H9 (cell line): ENCODE measurements around the gene PIAS1. TPM values are rescaled to one million over a fixed set of nuclear protein-coding genes. Genes with fewer than 3 reads are reported as not detected.

Source experiments
- DNase-seq: peaks from one replicate; pipeline ENCODE4 v3.0.0-alpha.2; 2017
- H2AFZ ChIP-seq: one replicate; pipeline ENCODE4 v1.6.1; 2013; ENCODE audit warnings: mild to moderate bottlenecking, low read length, control low read depth, moderate library complexity
- H2AK5ac ChIP-seq: 2 replicates; pipeline ENCODE4 v1.6.1; 2013; ENCODE audit warnings: low read length, control low read depth, mixed read lengths; ENCODE audit not compliant: insufficient read length
- H2BK120ac ChIP-seq: one replicate; pipeline ENCODE4 v1.6.1; 2013; ENCODE audit warnings: low read depth, mild to moderate bottlenecking, low read length, control low read depth, inconsistent platforms; ENCODE audit not compliant: poor library complexity, severe bottlenecking
- H2BK12ac ChIP-seq: 2 replicates; pipeline ENCODE4 v1.6.1; 2013; ENCODE audit warnings: low read length, control low read depth, mixed read lengths, low read depth; ENCODE audit not compliant: insufficient read length
- H2BK15ac ChIP-seq: 2 replicates; pipeline ENCODE4 v1.6.1; 2013; ENCODE audit warnings: low read depth, low read length, control low read depth
- H2BK20ac ChIP-seq: one replicate; pipeline ENCODE4 v1.6.1; 2013; ENCODE audit warnings: low read depth, mild to moderate bottlenecking, low read length, control low read depth, inconsistent platforms; ENCODE audit not compliant: poor library complexity, severe bottlenecking
- H2BK5ac ChIP-seq: 2 replicates; pipeline ENCODE4 v1.6.1; 2013; ENCODE audit warnings: low read length, control low read depth, mixed read lengths; ENCODE audit not compliant: insufficient read length
- H3K14ac ChIP-seq: 2 replicates; pipeline ENCODE4 v1.6.1; 2013; ENCODE audit warnings: low read length, control low read depth; ENCODE audit not compliant: insufficient read depth
- H3K18ac ChIP-seq: 2 replicates; pipeline ENCODE4 v1.6.1; 2013; ENCODE audit warnings: low read depth, mild to moderate bottlenecking, mixed read lengths, low read length, control low read depth; ENCODE audit not compliant: insufficient read length
- H3K23ac ChIP-seq: 2 replicates; pipeline ENCODE4 v1.6.1; 2013; ENCODE audit warnings: low read length, control low read depth, mixed read lengths, low read depth; ENCODE audit not compliant: insufficient read length
- H3K23me2 ChIP-seq: 2 replicates; pipeline ENCODE4 v1.6.1; 2013; ENCODE audit warnings: low read depth, mild to moderate bottlenecking, mixed read lengths, low read length, control low read depth; ENCODE audit not compliant: insufficient read length, poor library complexity, severe bottlenecking
- H3K27ac ChIP-seq: 2 replicates; pipeline ENCODE4 v1.5.1; 2013; ENCODE audit warnings: low read length, control low read depth, mixed read lengths, low read depth; ENCODE audit not compliant: insufficient read length
- H3K27me3 ChIP-seq: 2 replicates; pipeline ENCODE4 v1.6.1; 2013; ENCODE audit warnings: low read length, control low read depth, inconsistent platforms; ENCODE audit not compliant: insufficient read depth
- H3K4ac ChIP-seq: 2 replicates; pipeline ENCODE4 v1.6.1; 2013; ENCODE audit warnings: low read depth, mild to moderate bottlenecking, control low read depth, inconsistent platforms, low read length, moderate library complexity
- H3K4me1 ChIP-seq: 2 replicates; pipeline ENCODE4 v1.6.1; 2013; ENCODE audit warnings: low read length, control low read depth, inconsistent platforms; ENCODE audit not compliant: insufficient read depth
- H3K4me2 ChIP-seq: 2 replicates; pipeline ENCODE4 v1.6.1; 2013; ENCODE audit warnings: low read length, control low read depth, mixed read lengths; ENCODE audit not compliant: insufficient read length, insufficient read depth
- H3K56ac ChIP-seq: 2 replicates; pipeline ENCODE4 v1.6.1; 2013; ENCODE audit warnings: low read depth, mild to moderate bottlenecking, mixed read lengths, low read length, control low read depth; ENCODE audit not compliant: insufficient read length
- H3K79me1 ChIP-seq: 2 replicates; pipeline ENCODE4 v1.6.1; 2013; ENCODE audit warnings: low read depth, mild to moderate bottlenecking, moderate library complexity, low read length, control low read depth, inconsistent platforms; ENCODE audit not compliant: insufficient read depth, poor library complexity, severe bottlenecking
- H3K79me2 ChIP-seq: 2 replicates; pipeline ENCODE4 v1.6.1; 2013; ENCODE audit warnings: low read length, control low read depth, inconsistent platforms; ENCODE audit not compliant: insufficient read depth
- H3K9ac ChIP-seq: 2 replicates; pipeline ENCODE4 v1.6.1; 2013; ENCODE audit warnings: low read length, control low read depth, mixed read lengths; ENCODE audit not compliant: insufficient read length; ENCODE audit errors: extremely low read depth
- H3K9me3 ChIP-seq: one replicate; pipeline ENCODE4 v1.6.1; 2013; ENCODE audit warnings: low read depth, low read length, inconsistent platforms; ENCODE audit not compliant: control insufficient read depth
- H3T11ph ChIP-seq: one replicate; pipeline ENCODE4 v1.6.1; 2013; ENCODE audit warnings: mild to moderate bottlenecking, low read length, control low read depth, inconsistent platforms
- H4K20me1 ChIP-seq: one replicate; pipeline ENCODE4 v1.6.1; 2013; ENCODE audit not compliant: control insufficient read depth, insufficient read length, insufficient read depth
- H4K5ac ChIP-seq: 2 replicates; pipeline ENCODE4 v1.6.1; 2013; ENCODE audit warnings: low read depth, mild to moderate bottlenecking, mixed read lengths, low read length, control low read depth; ENCODE audit not compliant: insufficient read length
- H4K8ac ChIP-seq: replicated peaks from 2 replicates; pipeline ENCODE4 v1.6.1; 2013; ENCODE audit warnings: low read length, control low read depth, mixed read lengths, low read depth; ENCODE audit not compliant: insufficient read length
- H4K91ac ChIP-seq: 2 replicates; pipeline ENCODE4 v1.6.1; 2013; ENCODE audit warnings: low read depth, mild to moderate bottlenecking, moderate library complexity, mixed read lengths, low read length, control low read depth; ENCODE audit not compliant: insufficient read length
- H3K27ac Mint-ChIP-seq, 3 experiments: 2 replicates in 2 of 3; 3 replicates in 1 of 3; pipeline ENCODE4 v1.8.0; 2020 to 2021; ENCODE audit warnings: mixed read lengths in 3 of 3, mild to moderate bottlenecking in 1 of 3, moderate library complexity in 1 of 3
- H3K27me3 Mint-ChIP-seq: 2 replicates; pipeline ENCODE4 v1.8.0; 2021; ENCODE audit warnings: low read depth, mild to moderate bottlenecking, moderate library complexity, mixed read lengths
- H3K36me3 Mint-ChIP-seq, 3 experiments: 2 replicates in 2 of 3; 3 replicates in 1 of 3; pipeline ENCODE4 v1.8.0; 2020 to 2021; ENCODE audit warnings: low read depth in 3 of 3, mixed read lengths in 3 of 3; ENCODE audit not compliant: insufficient read depth in 1 of 3
- H3K4me1 Mint-ChIP-seq, 2 experiments: 2 replicates each; pipeline ENCODE4 v1.8.0; 2020; ENCODE audit warnings: mixed read lengths in 2 of 2
- H3K4me3 Mint-ChIP-seq, 2 experiments: 2 replicates in 1 of 2; 3 replicates in 1 of 2; pipeline ENCODE4 v1.8.0; 2020 to 2021; ENCODE audit warnings: mild to moderate bottlenecking in 2 of 2, mixed read lengths in 2 of 2, moderate library complexity in 1 of 2
- H3K9me3 Mint-ChIP-seq, 2 experiments: 2 replicates in 1 of 2; 3 replicates in 1 of 2; pipeline ENCODE4 v1.8.0; 2020; ENCODE audit warnings: mild to moderate bottlenecking in 2 of 2, mixed read lengths in 2 of 2, moderate library complexity in 1 of 2
- whole genome bisulfite sequencing: extraction: QIAGEN DNeasy Blood & Tissue Kit; methylation state at CpG from one replicate; pipeline ENCODE4 v1.1.7; 2013; ENCODE audit warnings: missing lambda C conversion rate, low lambda C conversion rate, mixed read lengths; ENCODE audit not compliant: insufficient read length; ENCODE audit errors: extremely low coverage; 5-methylcytosine and 5-hydroxymethylcytosine counted together
- total RNA-seq: library from RNA; stranded (reverse); gene quantifications from 2 replicates; pipeline ENCODE4 v1.2.1, GENCODE V29; 2021
- TF ChIP-seq, protein P1 (sequence below): fragments of 200-600 bp; sonication (generic); conservative IDR thresholded peaks from 3 replicates; pipeline ENCODE4 v1.8.0; 2021; ENCODE audit warnings: antibody characterized with exemption, mild to moderate bottlenecking

The PIAS1 gene
- total RNA-seq, 1 experiment from 2014 or later = 31.1 TPM

DNA sequence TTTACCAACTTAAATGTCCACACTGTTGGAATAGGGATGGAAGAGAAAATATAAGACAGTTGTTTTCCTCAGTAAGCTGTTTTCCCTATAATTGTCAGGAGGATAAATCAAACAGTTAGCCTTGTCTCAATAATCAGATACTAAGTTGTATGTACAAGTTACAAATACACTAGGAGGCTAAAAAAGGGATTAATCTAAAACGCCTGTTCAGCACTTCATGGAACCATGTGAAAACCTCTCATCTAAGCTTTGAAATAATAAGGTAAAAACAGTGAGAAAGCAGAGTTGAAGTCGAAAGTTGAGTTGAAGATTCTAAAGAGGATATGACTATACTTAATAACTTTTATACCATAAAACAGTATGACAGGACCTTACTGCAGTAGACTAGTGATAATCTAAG, 89.0 kb downstream of the PIAS1 start:
- Histone ChIP-seq H4K20me1 (no peaks in the 10 kb centered on the region), H3K4me2 (no peak overlapping the region), H4K8ac (no peak overlapping the region), H3K18ac (no peak overlapping the region), H3K14ac (no peak overlapping the region), H3K27ac (no peak overlapping the region), H2BK12ac (no peak overlapping the region), H4K91ac (no peak overlapping the region), H4K5ac (no peak overlapping the region), H3K79me2 (no peaks in the 10 kb centered on the region), H2BK20ac (no peak overlapping the region), H2BK5ac (no peak overlapping the region), H3K9me3 (no peaks in the 10 kb centered on the region), H3K23ac (no peak overlapping the region), H2BK15ac (no peak overlapping the region), H3K4ac (no peak overlapping the region), H3K9ac (no peak overlapping the region), H2AK5ac (no peak overlapping the region), H3T11ph (no peak overlapping the region), H3K79me1 (no peaks in the 10 kb centered on the region), H3K56ac (no peak overlapping the region), H3K27me3 (no peaks in the 10 kb centered on the region), H2BK120ac (no peak overlapping the region), H2AFZ (no peak overlapping the region), H3K23me2 (no peaks in the 10 kb centered on the region), H3K4me1 (no peaks in the 10 kb centered on the region)
- H3K27ac Mint-ChIP-seq = no peak overlapping the region
- DNase-seq = no peak
- no peaks in the 10 kb centered on the region for H3K27me3 Mint-ChIP-seq
- no peak overlapping the region for H3K4me3 Mint-ChIP-seq
- peaks cover 5 to 13% (median 10%) of the 10 kb centered on the region in 3 experiments; a peak in 5 of 7 replicates for H3K36me3 Mint-ChIP-seq
- TF ChIP-seq, protein P1, sequence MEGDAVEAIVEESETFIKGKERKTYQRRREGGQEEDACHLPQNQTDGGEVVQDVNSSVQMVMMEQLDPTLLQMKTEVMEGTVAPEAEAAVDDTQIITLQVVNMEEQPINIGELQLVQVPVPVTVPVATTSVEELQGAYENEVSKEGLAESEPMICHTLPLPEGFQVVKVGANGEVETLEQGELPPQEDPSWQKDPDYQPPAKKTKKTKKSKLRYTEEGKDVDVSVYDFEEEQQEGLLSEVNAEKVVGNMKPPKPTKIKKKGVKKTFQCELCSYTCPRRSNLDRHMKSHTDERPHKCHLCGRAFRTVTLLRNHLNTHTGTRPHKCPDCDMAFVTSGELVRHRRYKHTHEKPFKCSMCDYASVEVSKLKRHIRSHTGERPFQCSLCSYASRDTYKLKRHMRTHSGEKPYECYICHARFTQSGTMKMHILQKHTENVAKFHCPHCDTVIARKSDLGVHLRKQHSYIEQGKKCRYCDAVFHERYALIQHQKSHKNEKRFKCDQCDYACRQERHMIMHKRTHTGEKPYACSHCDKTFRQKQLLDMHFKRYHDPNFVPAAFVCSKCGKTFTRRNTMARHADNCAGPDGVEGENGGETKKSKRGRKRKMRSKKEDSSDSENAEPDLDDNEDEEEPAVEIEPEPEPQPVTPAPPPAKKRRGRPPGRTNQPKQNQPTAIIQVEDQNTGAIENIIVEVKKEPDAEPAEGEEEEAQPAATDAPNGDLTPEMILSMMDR = no peak
- no CpG with 5 or more reads among the region's 2 CpGs for WGBS
- H3K4me1 Mint-ChIP-seq = peaks cover 2 to 10% of the 10 kb centered on the region in 2 experiments; a peak in 3 of 4 replicates
- no peaks in the 10 kb centered on the region for H3K9me3 Mint-ChIP-seq
